T-helper 2 cell treated with Interferon-gamma antibody and Interleukin-4, amounts not matched to agents 100 ng/mL and 5 ng/mL, for 36 hours (primary cell): ENCODE results near the gene CD274. TPM values are rescaled to one million over a fixed set of nuclear protein-coding genes. Genes with fewer than 3 reads are reported as not detected.
"Not testable (repeated sequence)": the region's sequence is repeated elsewhere in the genome, so short reads cannot be mapped to it uniquely, and the experiment has no call there.

Experiments used
- intact Hi-C: fragments of 100-400 bp; cut with micrococcal nuclease; formaldehyde crosslinking; loops from one replicate; pipeline ENCODE4 v1.15.1; 2023
- total RNA-seq: library from RNA; stranded (reverse); gene quantifications from 2 replicates; pipeline ENCODE4 v1.2.3, GENCODE V29; 2022

Gene CD274
- total RNA-seq, 1 donor from 2014 or later: 12.7 TPM

GRCh38 chr9:5460157-5460556 lies 9.8 kb downstream of the CD274 start:
- intact Hi-C loops: no loop called here

GRCh38 chr9:5464831-5465330 lies 14.5 kb downstream of the CD274 start:
- intact Hi-C loops: not testable (repeated sequence)

- intact Hi-C loops: no loop called here
Observed at GRCh38 chr9:5466005-5466404, 15.7 kb downstream of the CD274 start.

GRCh38 chr9:5466766-5467165 lies 16.4 kb downstream of the CD274 start:
- intact Hi-C loops: no loop called here

GRCh38 chr9:5468850-5469249 lies 18.5 kb downstream of the CD274 start:
- intact Hi-C loops: no loop called here

GRCh38 chr9:5470122-5470521 lies 19.8 kb downstream of the CD274 start:
- intact Hi-C loops: no loop called here

- intact Hi-C loops: no loop called here
Observed at GRCh38 chr9:5470816-5471215, 20.5 kb downstream of the CD274 start.

- intact Hi-C loops: not testable (repeated sequence)
Observed at GRCh38 chr9:5475611-5476010, 25.3 kb downstream of the CD274 start.

- intact Hi-C loops: no loop called here
Observed at GRCh38 chr9:5478206-5478605, 27.9 kb downstream of the CD274 start.

GRCh38 chr9:5479994-5480694 lies 29.8 kb downstream of the CD274 start:
- intact Hi-C loops: no loop called here

GRCh38 chr9:5480919-5481318 lies 30.6 kb downstream of the CD274 start:
- intact Hi-C loops: no loop called here

- intact Hi-C loops: no loop called here
Observed at GRCh38 chr9:5481322-5482040, 31.1 kb downstream of the CD274 start.

- intact Hi-C loops: no loop called here
Observed at GRCh38 chr9:5482194-5482593, 31.9 kb downstream of the CD274 start.

- intact Hi-C loops: no loop called here
Observed at GRCh38 chr9:5483306-5483705, 33.0 kb downstream of the CD274 start.

- intact Hi-C loops: no loop called here
Observed at GRCh38 chr9:5485378-5486085, 35.2 kb downstream of the CD274 start.

GRCh38 chr9:5486988-5487387 lies 36.6 kb downstream of the CD274 start:
- intact Hi-C loops: no loop called here

- intact Hi-C loops: no loop called here
Observed at GRCh38 chr9:5488221-5489008, 38.1 kb downstream of the CD274 start.

GRCh38 chr9:5489630-5490490 lies 39.5 kb downstream of the CD274 start:
- intact Hi-C loops: no loop called here

GRCh38 chr9:5492965-5493678 lies 42.8 kb downstream of the CD274 start:
- intact Hi-C loops: no loop called here
